ENCODE results near the gene KCTD11. TPM values are rescaled to one million over a fixed set of nuclear protein-coding genes. Genes with fewer than 3 reads are reported as not detected.

The KCTD11 gene
- total and polyA plus RNA-seq, 2 of the 13 experiments (the other 11 are each of a cell fraction or from before 2014, with no cell fraction given): 1.6 to 2.6 TPM

DNA sequence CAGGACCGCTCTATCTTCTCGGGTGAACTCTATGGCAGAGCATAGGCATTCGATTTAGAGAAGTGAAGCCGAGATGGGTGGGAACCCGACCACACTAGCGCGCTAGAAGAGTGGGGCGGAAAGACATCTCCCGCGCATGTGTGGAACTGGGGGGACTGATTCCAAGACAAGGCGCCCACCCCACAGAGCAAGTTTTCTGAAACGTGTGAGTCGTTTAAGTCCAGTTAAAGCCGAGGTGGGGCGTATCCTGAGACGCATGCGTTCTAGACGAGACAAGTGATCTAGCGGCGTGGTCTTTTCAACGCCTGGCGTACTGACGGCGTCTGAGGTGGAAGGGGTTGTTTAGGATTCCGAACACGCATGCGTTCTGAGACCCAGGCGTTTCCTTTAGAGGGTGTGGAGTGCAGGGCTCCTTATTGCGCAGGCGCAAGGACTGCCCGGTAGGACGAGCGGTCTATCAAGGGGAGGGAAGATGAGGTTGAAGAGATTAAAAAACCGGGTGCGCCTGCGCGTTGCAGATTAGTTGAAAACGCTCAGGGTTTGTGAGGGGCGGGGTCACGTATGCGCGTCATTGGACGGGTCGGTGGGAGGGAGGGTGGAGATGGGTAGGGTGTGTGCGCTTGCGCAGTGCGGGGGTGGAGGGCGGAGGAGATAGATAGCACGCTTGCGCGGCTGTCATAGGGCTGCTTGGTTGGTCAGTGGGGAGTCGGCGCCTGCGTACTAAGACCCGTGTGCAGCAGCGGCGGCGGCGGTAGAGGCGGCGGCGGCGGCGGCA, 44.9 kb upstream of the KCTD11 start, which contains the start of gene EIF5A (continued):
- TF ChIP-seq, protein P1, sequence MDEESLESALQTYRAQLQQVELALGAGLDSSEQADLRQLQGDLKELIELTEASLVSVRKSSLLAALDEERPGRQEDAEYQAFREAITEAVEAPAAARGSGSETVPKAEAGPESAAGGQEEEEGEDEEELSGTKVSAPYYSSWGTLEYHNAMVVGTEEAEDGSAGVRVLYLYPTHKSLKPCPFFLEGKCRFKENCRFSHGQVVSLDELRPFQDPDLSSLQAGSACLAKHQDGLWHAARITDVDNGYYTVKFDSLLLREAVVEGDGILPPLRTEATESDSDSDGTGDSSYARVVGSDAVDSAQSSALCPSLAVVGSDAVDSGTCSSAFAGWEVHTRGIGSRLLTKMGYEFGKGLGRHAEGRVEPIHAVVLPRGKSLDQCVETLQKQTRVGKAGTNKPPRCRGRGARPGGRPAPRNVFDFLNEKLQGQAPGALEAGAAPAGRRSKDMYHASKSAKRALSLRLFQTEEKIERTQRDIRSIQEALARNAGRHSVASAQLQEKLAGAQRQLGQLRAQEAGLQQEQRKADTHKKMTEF (CRISPR knock-in tag; IDR thresholded peaks at IDR 0.05): peak; percentile 64
- TF ChIP-seq ELF3 (CRISPR knock-in tag; IDR thresholded peaks at IDR 0.05): peak; percentile 59
- TF ChIP-seq, protein P2, sequence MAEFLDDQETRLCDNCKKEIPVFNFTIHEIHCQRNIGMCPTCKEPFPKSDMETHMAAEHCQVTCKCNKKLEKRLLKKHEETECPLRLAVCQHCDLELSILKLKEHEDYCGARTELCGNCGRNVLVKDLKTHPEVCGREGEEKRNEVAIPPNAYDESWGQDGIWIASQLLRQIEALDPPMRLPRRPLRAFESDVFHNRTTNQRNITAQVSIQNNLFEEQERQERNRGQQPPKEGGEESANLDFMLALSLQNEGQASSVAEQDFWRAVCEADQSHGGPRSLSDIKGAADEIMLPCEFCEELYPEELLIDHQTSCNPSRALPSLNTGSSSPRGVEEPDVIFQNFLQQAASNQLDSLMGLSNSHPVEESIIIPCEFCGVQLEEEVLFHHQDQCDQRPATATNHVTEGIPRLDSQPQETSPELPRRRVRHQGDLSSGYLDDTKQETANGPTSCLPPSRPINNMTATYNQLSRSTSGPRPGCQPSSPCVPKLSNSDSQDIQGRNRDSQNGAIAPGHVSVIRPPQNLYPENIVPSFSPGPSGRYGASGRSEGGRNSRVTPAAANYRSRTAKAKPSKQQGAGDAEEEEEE (CRISPR knock-in tag; IDR thresholded peaks at IDR 0.05; ENCODE audit: borderline replicate concordance): no peak
- peak; percentile 61; the same call in 1 of the 2 replicates for TF ChIP-seq ZNF788 (CRISPR knock-in tag; IDR thresholded peaks at IDR 0.05; ENCODE audit: borderline replicate concordance)
- peak; percentile 61; the same call in 1 of the 2 replicates for TF ChIP-seq ZNF607 (CRISPR knock-in tag; IDR thresholded peaks at IDR 0.05; ENCODE audit: borderline replicate concordance)
- TF ChIP-seq ZNF333 (CRISPR knock-in tag; IDR thresholded peaks at IDR 0.05; ENCODE audit: borderline replicate concordance): 0 out of 2 replicates have a peak, but pooled peaks have one; percentile 15
- TF ChIP-seq, protein P3, sequence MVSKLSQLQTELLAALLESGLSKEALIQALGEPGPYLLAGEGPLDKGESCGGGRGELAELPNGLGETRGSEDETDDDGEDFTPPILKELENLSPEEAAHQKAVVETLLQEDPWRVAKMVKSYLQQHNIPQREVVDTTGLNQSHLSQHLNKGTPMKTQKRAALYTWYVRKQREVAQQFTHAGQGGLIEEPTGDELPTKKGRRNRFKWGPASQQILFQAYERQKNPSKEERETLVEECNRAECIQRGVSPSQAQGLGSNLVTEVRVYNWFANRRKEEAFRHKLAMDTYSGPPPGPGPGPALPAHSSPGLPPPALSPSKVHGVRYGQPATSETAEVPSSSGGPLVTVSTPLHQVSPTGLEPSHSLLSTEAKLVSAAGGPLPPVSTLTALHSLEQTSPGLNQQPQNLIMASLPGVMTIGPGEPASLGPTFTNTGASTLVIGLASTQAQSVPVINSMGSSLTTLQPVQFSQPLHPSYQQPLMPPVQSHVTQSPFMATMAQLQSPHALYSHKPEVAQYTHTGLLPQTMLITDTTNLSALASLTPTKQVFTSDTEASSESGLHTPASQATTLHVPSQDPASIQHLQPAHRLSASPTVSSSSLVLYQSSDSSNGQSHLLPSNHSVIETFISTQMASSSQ (IDR thresholded peaks at IDR 0.05; ENCODE audit: low read depth): 0 out of 2 replicates have a peak, but pooled peaks have one; percentile 9
- TF ChIP-seq, protein P3 (CRISPR knock-in tag; IDR thresholded peaks at IDR 0.05; ENCODE audit: borderline replicate concordance): peak; percentile 24; the same call in 1 of the 2 replicates
- TF ChIP-seq FOXA3 (CRISPR knock-in tag; IDR thresholded peaks at IDR 0.05): peak; percentile 40
- TF ChIP-seq, protein P4, sequence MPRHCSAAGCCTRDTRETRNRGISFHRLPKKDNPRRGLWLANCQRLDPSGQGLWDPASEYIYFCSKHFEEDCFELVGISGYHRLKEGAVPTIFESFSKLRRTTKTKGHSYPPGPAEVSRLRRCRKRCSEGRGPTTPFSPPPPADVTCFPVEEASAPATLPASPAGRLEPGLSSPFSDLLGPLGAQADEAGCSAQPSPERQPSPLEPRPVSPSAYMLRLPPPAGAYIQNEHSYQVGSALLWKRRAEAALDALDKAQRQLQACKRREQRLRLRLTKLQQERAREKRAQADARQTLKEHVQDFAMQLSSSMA (CRISPR knock-in tag; IDR thresholded peaks at IDR 0.05): peak; percentile 67; the same call in 1 of the 2 replicates
- peak; percentile 61; the same call in 1 of the 2 replicates for TF ChIP-seq ZNF441 (CRISPR knock-in tag; IDR thresholded peaks at IDR 0.05; ENCODE audit: borderline replicate concordance)
- TF ChIP-seq SOX6 (IDR thresholded peaks at IDR 0.05): no peak
- TF ChIP-seq SOX6 (CRISPR knock-in tag; IDR thresholded peaks at IDR 0.05): peak; percentile 54; the same call in 1 of the 2 replicates
- TF ChIP-seq PPARG (CRISPR knock-in tag; conservative IDR thresholded peaks at IDR 0.05): no peak; the same call in 1 of the 2 replicates
- no peak for TF ChIP-seq ZNF777 (CRISPR knock-in tag; IDR thresholded peaks at IDR 0.05)
- 0 out of 2 replicates have a peak, but pooled peaks have one; percentile 42 for TF ChIP-seq ZSCAN25 (CRISPR knock-in tag; IDR thresholded peaks at IDR 0.05)
- TF ChIP-seq GATA4 (IDR thresholded peaks at IDR 0.05; ENCODE audit: borderline replicate concordance, low read depth): peak; percentile 37; the same call in 1 of the 2 replicates
- TF ChIP-seq, protein P5, sequence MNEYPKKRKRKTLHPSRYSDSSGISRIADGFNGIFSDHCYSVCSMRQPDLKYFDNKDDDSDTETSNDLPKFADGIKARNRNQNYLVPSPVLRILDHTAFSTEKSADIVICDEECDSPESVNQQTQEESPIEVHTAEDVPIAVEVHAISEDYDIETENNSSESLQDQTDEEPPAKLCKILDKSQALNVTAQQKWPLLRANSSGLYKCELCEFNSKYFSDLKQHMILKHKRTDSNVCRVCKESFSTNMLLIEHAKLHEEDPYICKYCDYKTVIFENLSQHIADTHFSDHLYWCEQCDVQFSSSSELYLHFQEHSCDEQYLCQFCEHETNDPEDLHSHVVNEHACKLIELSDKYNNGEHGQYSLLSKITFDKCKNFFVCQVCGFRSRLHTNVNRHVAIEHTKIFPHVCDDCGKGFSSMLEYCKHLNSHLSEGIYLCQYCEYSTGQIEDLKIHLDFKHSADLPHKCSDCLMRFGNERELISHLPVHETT (CRISPR knock-in tag; conservative IDR thresholded peaks at IDR 0.05): no peak; the same call in 1 of the 2 replicates
- TF ChIP-seq TCF12 (IDR thresholded peaks at IDR 0.05): no peak
- no peak for TF ChIP-seq TCF12 (CRISPR knock-in tag; IDR thresholded peaks at IDR 0.05)
